ENCODE results near the gene CACNA1I.

Gene CACNA1I

GRCh38 chr22:39560127-39560526 lies 10.4 kb upstream of the CACNA1I start:
- no peak overlapping the region for H3K4me3 ChIP-seq (ENCODE audit: low read depth, low read length)
- DNase-seq (ENCODE audit: low read depth) = no peak
- TF ChIP-seq CTCF (IDR thresholded peaks at IDR 0.05; ENCODE audit: low read depth, low read length, missing control alignments) = no peak
- in situ Hi-C loops (cut with HindIII; ENCODE audit: low sequenced_read_pairs) = loop anchor here (25.0 kb wide), 1 partner anchor 452 kb away; no protein-coding TSS in a partner anchor

- in situ Hi-C loops (cut with HindIII; ENCODE audit: low sequenced_read_pairs) = loop anchor here (25.0 kb wide), 1 partner anchor 449 kb away; no protein-coding TSS in a partner anchor
- H3K4me3 ChIP-seq (ENCODE audit: low read depth, low read length) = no peak overlapping the region
- no peak for DNase-seq (ENCODE audit: low read depth)
- no peak for TF ChIP-seq CTCF (IDR thresholded peaks at IDR 0.05; ENCODE audit: low read depth, low read length, missing control alignments)
Measured at GRCh38 chr22:39562839-39563489, 7.6 kb upstream of the CACNA1I start.

- no peak for TF ChIP-seq CTCF (IDR thresholded peaks at IDR 0.05; ENCODE audit: low read depth, low read length, missing control alignments)
- no peak for DNase-seq (ENCODE audit: low read depth)
Measured at GRCh38 chr22:39563571-39564428, 6.8 kb upstream of the CACNA1I start.

GRCh38 chr22:39565414-39565944 lies 5.1 kb upstream of the CACNA1I start:
- in situ Hi-C loops (cut with HindIII; ENCODE audit: low sequenced_read_pairs) = loop anchor here (25.0 kb wide), 1 partner anchor 447 kb away; no protein-coding TSS in a partner anchor
- TF ChIP-seq CTCF (IDR thresholded peaks at IDR 0.05; ENCODE audit: low read depth, low read length, missing control alignments) = no peak
- no peak overlapping the region for H3K4me3 ChIP-seq (ENCODE audit: low read depth, low read length)
- DNase-seq (ENCODE audit: low read depth) = no peak

More at GRCh38 chr22:39563571-39564428, 6.8 kb upstream of the CACNA1I start:
- in situ Hi-C loops (cut with HindIII; ENCODE audit: low sequenced_read_pairs) = loop anchor here (25.0 kb wide), 1 partner anchor 449 kb away; no protein-coding TSS in a partner anchor
- no peak overlapping the region for H3K4me3 ChIP-seq (ENCODE audit: low read depth, low read length)

GRCh38 chr22:39567135-39567946 lies 3.2 kb upstream of the CACNA1I start:
- no peak for DNase-seq (ENCODE audit: low read depth)
- no peak for TF ChIP-seq CTCF (IDR thresholded peaks at IDR 0.05; ENCODE audit: low read depth, low read length, missing control alignments)
- in situ Hi-C loops (cut with HindIII; ENCODE audit: low sequenced_read_pairs) = loop anchor here (25.0 kb wide), 1 partner anchor 445 kb away; no protein-coding TSS in a partner anchor
- H3K4me3 ChIP-seq (ENCODE audit: low read depth, low read length) = no peak overlapping the region

Data from astrocyte of the cerebellum (primary cell).